Breast epithelium (tissue), 4 donors: ENCODE measurements around the gene CCDC85C. TPM values are rescaled to one million over a fixed set of nuclear protein-coding genes. Genes with fewer than 3 reads are reported as not detected.

Experiments used
- DNase-seq, 2 donors: peaks; one replicate each; pipeline ENCODE4 v3.0.0-alpha.2; 2019; ENCODE audit warnings: low spot score in 2 of 2
- H3K27ac ChIP-seq, 2 donors: fragments of 200-600 bp; sonication (generic) in 1 of 2; one replicate each; pipeline ENCODE4 v1.5.1; 2016 to 2019; ENCODE audit warnings: mild to moderate bottlenecking in 1 of 2
- H3K27me3 ChIP-seq, 2 donors: fragments of 200-600 bp; sonication (generic) in 1 of 2; one replicate each; pipeline versions ENCODE4 v1.5.1 to v1.6.0; 2017 to 2019; ENCODE audit warnings: control low read depth in 1 of 2, mild to moderate bottlenecking in 1 of 2
- H3K36me3 ChIP-seq: fragments of 200-600 bp; one replicate; pipeline ENCODE4 v1.5.1; 2019
- H3K4me1 ChIP-seq, 2 donors: fragments of 200-600 bp; sonication (generic); one replicate each; pipeline ENCODE4 v1.5.1; 2016 to 2019; ENCODE audit warnings: control low read depth in 1 of 2
- H3K4me3 ChIP-seq, 3 donors: fragments of 200-600 bp; sonication (generic); 1 replicate in 2 of 3; 2 replicates in 1 of 3; pipeline ENCODE4 v1.5.1; 2016 to 2019; ENCODE audit warnings: mild to moderate bottlenecking in 3 of 3, moderate library complexity in 2 of 3
- H3K9me3 ChIP-seq, 2 donors: fragments of 200-600 bp; sonication (generic) in 1 of 2; one replicate each; pipeline ENCODE4 v1.5.1; 2016 to 2019; ENCODE audit warnings: control low read depth in 1 of 2
- POLR2A ChIP-seq: fragments of 450-650 bp; IDR thresholded peaks from one replicate; pipeline ENCODE4 v1.6.1; 2016; ENCODE audit warnings: antibody characterized with exemption, mild to moderate bottlenecking, moderate library complexity
- POLR2AphosphoS5 ChIP-seq, 3 donors: sonication (generic); formaldehyde crosslinking; IDR thresholded peaks; one replicate each; pipeline ENCODE4 v1.6.1; 2017; ENCODE audit warnings: antibody characterized with exemption in 3 of 3
- intact Hi-C: fragments of 100-400 bp; cut with DNase I; formaldehyde crosslinking; loops from one replicate; pipeline ENCODE4 v1.15.1; 2023; ENCODE audit warnings: low total_unique reads
- total RNA-seq, 3 donors: library from RNA; depleted of rRNA; stranded (reverse); fragments of >200 nt; gene quantifications; one replicate each; pipeline ENCODE4 v1.1.0, GENCODE V29; 2016
- TF ChIP-seq, protein P1 (sequence below), 3 donors: fragments of 450-650 bp; IDR thresholded peaks; one replicate each; pipeline ENCODE4 v1.5.1; 2016 to 2017; ENCODE audit warnings: antibody characterized with exemption in 3 of 3, mild to moderate bottlenecking in 3 of 3, moderate library complexity in 3 of 3

Gene CCDC85C
- total RNA-seq, 3 donors from 2014 or later = 1.3 to 8.3 (median 4.3) TPM

DNA sequence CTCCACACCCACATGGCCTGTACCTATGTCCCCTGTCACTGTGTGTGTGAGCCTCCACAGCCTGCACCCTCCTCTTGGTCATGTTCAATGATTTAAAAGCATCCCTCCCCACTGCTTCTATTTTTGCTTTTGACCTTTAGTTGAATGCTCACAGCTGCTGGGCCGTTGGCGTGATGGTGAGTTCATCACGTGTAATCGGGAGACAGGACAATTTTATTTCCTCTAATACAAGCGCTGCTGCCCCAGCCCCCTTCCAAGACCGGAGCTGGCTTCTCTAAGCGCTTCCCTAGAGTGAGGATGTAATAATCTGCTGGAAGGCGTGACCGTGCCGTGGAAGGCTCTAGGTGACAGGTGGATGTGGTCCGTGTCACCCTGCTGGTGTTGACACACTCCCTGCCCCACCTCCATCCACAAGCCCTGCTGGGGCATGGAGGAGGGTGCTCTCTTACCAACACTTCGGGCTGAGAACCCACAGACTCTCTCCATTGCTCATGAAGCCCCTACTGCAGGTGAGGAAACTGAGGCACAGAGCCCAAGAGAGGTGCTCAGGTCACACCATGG lies 25.4 kb downstream of the CCDC85C start:
- Histone ChIP-seq H3K4me3 (no peak overlapping the region), H3K9me3 (no peaks in the 10 kb centered on the region), H3K27me3 (no peaks in the 10 kb centered on the region), H3K27ac (peak overlapping the region; percentile 89 to 92), H3K36me3 (no peaks in the 10 kb centered on the region), H3K4me1 (peaks cover 14 to 35% of the 10 kb centered on the region in 2 donors)
- no peak for TF ChIP-seq POLR2AphosphoS5 (IDR thresholded peaks at IDR 0.05)
- TF ChIP-seq POLR2A = no peak
- TF ChIP-seq, protein P1, sequence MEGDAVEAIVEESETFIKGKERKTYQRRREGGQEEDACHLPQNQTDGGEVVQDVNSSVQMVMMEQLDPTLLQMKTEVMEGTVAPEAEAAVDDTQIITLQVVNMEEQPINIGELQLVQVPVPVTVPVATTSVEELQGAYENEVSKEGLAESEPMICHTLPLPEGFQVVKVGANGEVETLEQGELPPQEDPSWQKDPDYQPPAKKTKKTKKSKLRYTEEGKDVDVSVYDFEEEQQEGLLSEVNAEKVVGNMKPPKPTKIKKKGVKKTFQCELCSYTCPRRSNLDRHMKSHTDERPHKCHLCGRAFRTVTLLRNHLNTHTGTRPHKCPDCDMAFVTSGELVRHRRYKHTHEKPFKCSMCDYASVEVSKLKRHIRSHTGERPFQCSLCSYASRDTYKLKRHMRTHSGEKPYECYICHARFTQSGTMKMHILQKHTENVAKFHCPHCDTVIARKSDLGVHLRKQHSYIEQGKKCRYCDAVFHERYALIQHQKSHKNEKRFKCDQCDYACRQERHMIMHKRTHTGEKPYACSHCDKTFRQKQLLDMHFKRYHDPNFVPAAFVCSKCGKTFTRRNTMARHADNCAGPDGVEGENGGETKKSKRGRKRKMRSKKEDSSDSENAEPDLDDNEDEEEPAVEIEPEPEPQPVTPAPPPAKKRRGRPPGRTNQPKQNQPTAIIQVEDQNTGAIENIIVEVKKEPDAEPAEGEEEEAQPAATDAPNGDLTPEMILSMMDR (IDR thresholded peaks at IDR 0.05) = no peak
- DNase-seq = no peak
- intact Hi-C loops = no loop called here

DNA sequence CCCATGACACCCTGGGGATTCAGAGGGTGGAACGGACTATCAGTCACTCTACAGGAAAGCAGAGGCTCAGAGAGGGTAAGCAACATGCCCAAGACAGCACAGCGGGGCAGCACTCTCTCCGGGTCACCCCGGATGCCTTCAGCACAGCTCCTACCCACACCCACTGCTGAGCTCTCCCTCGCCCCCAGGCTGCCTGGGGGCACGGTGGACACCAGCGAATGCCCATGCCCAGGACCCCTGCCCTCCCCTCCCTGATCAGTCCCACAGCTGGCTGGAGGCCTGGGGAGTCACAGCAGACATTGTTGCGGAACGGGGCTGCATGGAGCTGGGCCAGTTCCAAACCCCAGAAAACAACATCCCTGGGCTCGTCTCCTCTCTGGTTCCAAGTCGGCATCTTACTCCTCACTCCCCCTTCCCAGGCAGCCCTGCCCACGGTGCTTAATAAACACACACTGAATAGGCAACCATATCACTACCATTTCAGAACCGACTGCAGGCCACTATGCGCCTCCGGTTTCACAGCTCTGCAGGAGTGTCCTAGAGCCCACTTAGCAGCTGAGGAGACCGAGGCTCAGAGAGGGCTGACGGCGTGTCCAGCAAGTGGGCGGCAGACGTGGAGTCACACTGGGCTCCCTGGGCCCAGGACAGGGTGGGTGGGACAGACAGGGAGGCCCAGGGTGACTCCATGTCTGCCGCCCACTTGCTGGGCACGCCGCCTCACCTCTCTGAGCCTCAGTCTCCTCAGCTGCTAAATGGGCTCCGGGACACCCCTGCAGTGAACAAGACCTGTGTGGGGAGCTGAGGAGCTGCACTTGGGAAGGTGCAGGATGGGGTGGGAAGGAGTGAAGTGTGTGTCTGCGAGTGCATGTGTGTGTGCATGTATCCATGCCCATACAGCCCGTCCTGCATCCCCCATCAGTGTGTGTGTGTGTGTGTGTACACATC lies 27.0 kb downstream of the CCDC85C start:
- peak overlapping the region; percentile 84 to 87 for H3K27ac ChIP-seq
- intact Hi-C loops = no loop called here
- H3K4me1 ChIP-seq = peaks cover 14 to 37% of the 10 kb centered on the region in 2 donors

DNA sequence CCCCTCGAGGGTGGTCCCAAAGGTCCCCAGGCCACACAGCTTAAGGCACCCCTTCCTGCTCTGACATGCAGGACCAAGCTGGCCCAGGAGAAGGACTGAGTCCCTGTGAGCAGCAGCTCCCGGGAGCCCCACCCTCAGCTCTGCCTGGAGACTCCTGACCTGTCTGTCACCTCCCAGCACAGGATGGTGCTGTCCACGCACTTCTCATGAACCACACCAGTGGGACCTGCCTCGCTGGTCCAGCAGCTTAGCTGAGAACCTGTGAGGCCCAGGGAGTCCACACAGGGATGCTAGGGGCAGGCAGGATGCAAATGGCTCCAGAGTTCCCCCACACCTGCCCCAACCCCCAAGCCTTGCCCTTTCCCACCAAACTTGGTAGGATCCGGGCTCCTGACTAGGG lies 27.7 kb downstream of the CCDC85C start:
- Histone ChIP-seq H3K9me3 (no peaks in the 10 kb centered on the region), H3K27me3 (no peaks in the 10 kb centered on the region), H3K36me3 (no peaks in the 10 kb centered on the region), H3K4me1 (peaks cover 14 to 37% of the 10 kb centered on the region in 2 donors), H3K4me3 (no peak overlapping the region), H3K27ac (peak overlapping the region; percentile 84 to 87)
- intact Hi-C loops = no loop called here
- no peak for TF ChIP-seq POLR2A
- TF ChIP-seq, protein P1 (IDR thresholded peaks at IDR 0.05) = no peak
- no peak for TF ChIP-seq POLR2AphosphoS5 (IDR thresholded peaks at IDR 0.05)
- DNase-seq = no peak

More for the DNA sequence above, 27.0 kb downstream of the CCDC85C start:
- Histone ChIP-seq H3K36me3 (no peaks in the 10 kb centered on the region), H3K4me3 (no peak overlapping the region), H3K27me3 (no peaks in the 10 kb centered on the region), H3K9me3 (no peaks in the 10 kb centered on the region)
- DNase-seq = no peak
- TF ChIP-seq POLR2A (no peak), POLR2AphosphoS5 (IDR thresholded peaks at IDR 0.05) (no peak)
- TF ChIP-seq, protein P1 (IDR thresholded peaks at IDR 0.05) = no peak

DNA sequence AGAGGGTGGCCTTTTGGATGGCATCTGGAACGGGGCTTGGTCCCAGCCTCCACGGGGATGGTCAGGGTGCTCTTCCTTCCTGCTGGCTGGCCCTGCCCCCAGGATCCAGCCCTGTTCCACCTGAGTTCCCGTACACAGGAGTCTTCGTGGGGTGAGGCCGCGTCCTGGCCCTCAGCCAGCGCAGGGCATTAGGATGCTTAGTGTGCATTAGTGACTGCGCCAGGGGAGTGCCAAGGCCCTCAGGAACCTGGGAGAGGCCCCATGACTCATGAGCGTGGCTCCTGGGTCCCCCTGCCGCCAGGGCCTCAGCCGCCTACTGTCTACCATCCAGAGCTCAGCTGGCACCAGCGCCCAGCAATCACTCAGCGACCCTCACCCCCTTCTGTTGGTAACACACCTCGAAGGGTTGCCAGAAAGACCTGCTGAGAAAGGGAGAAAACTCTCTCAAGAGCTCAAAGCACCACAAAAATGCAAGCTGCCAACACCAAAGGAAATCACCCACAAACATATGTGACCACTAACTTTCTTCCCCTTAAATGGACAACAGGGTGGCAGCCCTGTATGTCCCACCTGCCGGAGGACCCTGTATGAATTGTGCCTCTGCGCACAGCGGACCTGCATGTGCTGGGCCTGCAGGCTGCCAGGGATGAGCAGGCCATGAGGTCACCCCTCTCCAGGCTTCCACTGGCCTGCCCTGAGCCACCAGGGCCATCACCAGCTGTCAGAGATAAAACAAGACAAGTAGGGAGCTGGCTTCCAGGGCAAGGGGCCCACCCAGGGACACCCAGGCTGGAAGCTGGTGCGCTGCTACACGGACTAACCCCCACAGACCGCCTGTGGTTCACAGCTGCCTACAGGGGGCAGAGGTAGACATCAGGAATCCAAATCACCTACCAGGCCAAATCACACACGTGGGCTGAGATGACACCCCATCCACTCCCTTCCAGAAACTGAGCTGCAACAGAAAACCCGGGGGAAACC lies 28.7 kb downstream of the CCDC85C start:
- Histone ChIP-seq H3K9me3 (no peaks in the 10 kb centered on the region), H3K4me3 (no peak overlapping the region), H3K27ac (peak overlapping the region; percentile 84 to 87), H3K27me3 (no peaks in the 10 kb centered on the region), H3K4me1 (peaks cover 14 to 37% of the 10 kb centered on the region in 2 donors), H3K36me3 (no peaks in the 10 kb centered on the region)
- intact Hi-C loops = no loop called here
- peak; percentile 74 to 80 for DNase-seq
- TF ChIP-seq, protein P1 (IDR thresholded peaks at IDR 0.05) = no peak
- TF ChIP-seq POLR2AphosphoS5 (IDR thresholded peaks at IDR 0.05) = peak in 1 of 3 donors; percentile 16
